Esophagus muscularis mucosa (tissue), 4 donors: ENCODE measurements around the gene RASGRF2.

ENCODE experiments used
- CTCF ChIP-seq, 3 experiments: fragments of 200-600 bp in 2 of 3; fragments of 450-650 bp in 1 of 3; sonication (generic) in 2 of 3; IDR thresholded peaks; one replicate each; pipeline ENCODE4 v1.5.1; 2017 to 2019; ENCODE audit warnings: antibody characterized with exemption in 3 of 3, mild to moderate bottlenecking in 2 of 3, moderate library complexity in 1 of 3
- EP300 ChIP-seq: sonication (generic); formaldehyde crosslinking; IDR thresholded peaks from one replicate; pipeline ENCODE4 v1.6.1; 2017; ENCODE audit warnings: antibody characterized with exemption
- POLR2A ChIP-seq: fragments of 450-650 bp; IDR thresholded peaks from one replicate; pipeline ENCODE4 v1.6.1; 2017; ENCODE audit warnings: antibody characterized with exemption, moderate library complexity, mild to moderate bottlenecking, low read depth

GRCh38 chr5:80963966-80964481 is 3.9 kb downstream of the RASGRF2 start:
- TF ChIP-seq POLR2A (no peak), CTCF (IDR thresholded peaks at IDR 0.05) (no peak), EP300 (no peak)
